Endothelial cell of umbilical vein (primary cell): Measurements from ENCODE around the gene CHRND. TPM values are rescaled to one million over a fixed set of nuclear protein-coding genes. Genes with fewer than 3 reads are reported as not detected.

Source experiments
- BruUV-seq: library from RNA; stranded (reverse); fragments of 400-500 nt; replicated peaks from 2 replicates; lab custom pipeline; 2021; lab: Mats Ljungman, UMichigan
- CTCF ChIA-PET: fragments of 300-600, 350-600 bp; sonication (Branson Sonifier 250); formaldehyde crosslinking; loops from one replicate; lab custom pipeline; 2021; ENCODE audit warnings: antibody characterized with exemption, inconsistent platforms; lab: Charles Lee
- POLR2A ChIA-PET: fragments of 300-600, 350-600 bp; sonication (Branson Sonifier 250); formaldehyde crosslinking; loops from one replicate; lab custom pipeline; 2021; ENCODE audit warnings: antibody characterized with exemption, inconsistent platforms; lab: Charles Lee
- DNase-seq: peaks from one replicate; pipeline ENCODE4 v3.0.0-alpha.2; 2011; ENCODE audit warnings: low read depth, low spot score
- FAIRE-seq: peaks from 2 replicates; lab custom pipeline; 2011; peaks lifted over from hg19 to GRCh38; lab: Jason Lieb, UNC
- H2AFZ ChIP-seq: 2 replicates; pipeline ENCODE4 v1.6.0; 2012; ENCODE audit warnings: low read depth, low read length, control low read depth, inconsistent platforms
- H3K27ac ChIP-seq: 2 replicates; pipeline ENCODE4 v1.5.1; 2011; ENCODE audit warnings: low read depth, mild to moderate bottlenecking, control low read depth, low read length, moderate library complexity; ENCODE audit not compliant: insufficient read depth
- H3K27me3 ChIP-seq, 2 experiments: 2 replicates each; pipeline versions ENCODE4 v1.6.0 to v1.6.1; 2011; ENCODE audit warnings: low read length in 2 of 2, mixed read lengths in 1 of 2; ENCODE audit not compliant: control insufficient read depth in 2 of 2, insufficient read depth in 2 of 2
- H3K36me3 ChIP-seq, 2 experiments: 2 replicates in 1 of 2; 3 replicates in 1 of 2; pipeline ENCODE4 v1.5.1; 2011; ENCODE audit warnings: low read length in 2 of 2, mild to moderate bottlenecking in 1 of 2, moderate library complexity in 1 of 2; ENCODE audit not compliant: control insufficient read depth in 2 of 2, insufficient read depth in 2 of 2; ENCODE audit errors: extremely low read depth in 1 of 2
- H3K4me1 ChIP-seq: 3 replicates; pipeline ENCODE4 v1.5.1; 2011; ENCODE audit warnings: mild to moderate bottlenecking, low read length; ENCODE audit not compliant: control insufficient read depth, insufficient read depth; ENCODE audit errors: extremely low read depth
- H3K4me2 ChIP-seq: 2 replicates; pipeline ENCODE4 v1.6.1; 2011; ENCODE audit warnings: low read length, control low read depth, mixed read lengths; ENCODE audit not compliant: insufficient read depth
- H3K4me3 ChIP-seq, 3 experiments: fragments of 200-600 bp in 1 of 3; sonication (generic), shearing (Covaris generic) in 1 of 3; replicated peaks in 1 of 3; 2 replicates each; pipeline ENCODE4 v1.5.1; 2011 to 2016; ENCODE audit warnings: control low read depth in 3 of 3, low read length in 3 of 3, mild to moderate bottlenecking in 2 of 3, inconsistent platforms in 1 of 3, low read depth in 1 of 3, moderate library complexity in 1 of 3; ENCODE audit not compliant: insufficient read depth in 1 of 3
- H3K79me2 ChIP-seq: 2 replicates; pipeline ENCODE4 v1.6.0; 2012; ENCODE audit warnings: low read length, inconsistent platforms; ENCODE audit not compliant: control insufficient read depth, insufficient read depth
- H3K9ac ChIP-seq: replicated peaks from 2 replicates; pipeline ENCODE3; 2011; ENCODE audit warnings: low read length, control low read depth; ENCODE audit not compliant: insufficient read depth; ENCODE audit errors: extremely low read depth
- H3K9me1 ChIP-seq: replicated peaks from 3 replicates; pipeline ENCODE4 v1.6.0; 2011; ENCODE audit warnings: mild to moderate bottlenecking, low read length; ENCODE audit not compliant: control insufficient read depth, insufficient read depth; ENCODE audit errors: extremely low read depth
- H3K9me3 ChIP-seq: replicated peaks from 2 replicates; pipeline ENCODE4 v1.5.1; 2012; ENCODE audit warnings: low read length, inconsistent platforms; ENCODE audit not compliant: control insufficient read depth, insufficient read depth
- H4K20me1 ChIP-seq: replicated peaks from 2 replicates; pipeline ENCODE3; 2011; ENCODE audit warnings: mild to moderate bottlenecking, low read length; ENCODE audit not compliant: control insufficient read depth, insufficient read depth; ENCODE audit errors: extremely low read depth
- EZH2 ChIP-seq: IDR thresholded peaks from 2 replicates; pipeline ENCODE4 v1.6.1; 2012; ENCODE audit warnings: borderline replicate concordance, low read depth, mild to moderate bottlenecking, moderate library complexity, low read length, inconsistent platforms; ENCODE audit not compliant: severe bottlenecking
- FOS ChIP-seq: IDR thresholded peaks from 2 replicates; pipeline ENCODE4 v1.6.1; 2011; ENCODE audit warnings: mild to moderate bottlenecking, low read length, moderate library complexity, borderline replicate concordance; ENCODE audit not compliant: insufficient read depth
- GATA2 ChIP-seq: IDR thresholded peaks from 2 replicates; pipeline ENCODE4 v1.7.0; 2011; ENCODE audit warnings: low read depth, mild to moderate bottlenecking, moderate library complexity, mixed read lengths, low read length; ENCODE audit not compliant: insufficient read length, insufficient read depth
- JUN ChIP-seq: IDR thresholded peaks from 2 replicates; pipeline ENCODE4 v1.6.1; 2011; ENCODE audit warnings: borderline replicate concordance, low read depth; ENCODE audit not compliant: insufficient read length, insufficient read depth
- MYC ChIP-seq: IDR thresholded peaks from one replicate; pipeline ENCODE4 v1.6.1; 2011; ENCODE audit warnings: mild to moderate bottlenecking, low read depth, low read length
- POLR2A ChIP-seq: IDR thresholded peaks from 2 replicates; pipeline ENCODE4 v1.6.1; 2012; ENCODE audit warnings: low read depth, mild to moderate bottlenecking, control low read depth, low read length
- POLR2AphosphoS5 ChIP-seq: IDR thresholded peaks from 2 replicates; pipeline ENCODE4 v1.6.1; 2012; ENCODE audit warnings: low read depth, mild to moderate bottlenecking, control low read depth, low read length, moderate library complexity; ENCODE audit not compliant: insufficient read depth
- dilution Hi-C: fragments of 300-500 bp; cut with MboI; formaldehyde crosslinking; loops from one replicate; pipeline ENCODE4 v1.15.0; 2019; ENCODE audit warnings: low sequenced_read_pairs; ENCODE audit not compliant: extremely low pct_ligation_motif_present
- intact Hi-C: fragments of 100-400 bp; cut with micrococcal nuclease; formaldehyde crosslinking; loops from one replicate; pipeline ENCODE4 v1.10.0; 2022
- polyA plus RNA-seq, 4 experiments: library from polyadenylated mRNA; depleted of rRNA in 3 of 4; stranded (reverse) in 3 of 4; unstranded in 1 of 4; fragments of >200 nt; gene quantifications; 2 replicates each; pipeline versions ENCODE4 v1.2.1 to v1.2.3, GENCODE V29; 2011 to 2012; ENCODE audit warnings: missing spikeins in 1 of 4
- total RNA-seq: library from RNA; stranded (reverse); gene quantifications from 2 replicates; pipeline ENCODE4 v1.2.3, GENCODE V29; 2021
- TF ChIP-seq, protein P1 (sequence below): IDR thresholded peaks from 2 replicates; pipeline ENCODE4 v1.6.1; 2011; ENCODE audit not compliant: insufficient read depth, insufficient read length
- TF ChIP-seq, protein P2 (sequence below), 2 donors: IDR thresholded peaks; 1 replicate in 1 of 2; 2 replicates in 1 of 2; pipeline ENCODE4 v1.5.1; 2011; ENCODE audit warnings: low read length in 2 of 2, mild to moderate bottlenecking in 2 of 2, moderate library complexity in 2 of 2, control low read depth in 1 of 2, inconsistent platforms in 1 of 2, low read depth in 1 of 2; ENCODE audit not compliant: insufficient read depth in 1 of 2; ENCODE audit errors: extremely low read depth in 1 of 2

The CHRND gene
- total and polyA plus RNA-seq, 2 donors (not counting 3 experiments of a cell fraction or from before 2014, with no cell fraction given), result not detected

DNA sequence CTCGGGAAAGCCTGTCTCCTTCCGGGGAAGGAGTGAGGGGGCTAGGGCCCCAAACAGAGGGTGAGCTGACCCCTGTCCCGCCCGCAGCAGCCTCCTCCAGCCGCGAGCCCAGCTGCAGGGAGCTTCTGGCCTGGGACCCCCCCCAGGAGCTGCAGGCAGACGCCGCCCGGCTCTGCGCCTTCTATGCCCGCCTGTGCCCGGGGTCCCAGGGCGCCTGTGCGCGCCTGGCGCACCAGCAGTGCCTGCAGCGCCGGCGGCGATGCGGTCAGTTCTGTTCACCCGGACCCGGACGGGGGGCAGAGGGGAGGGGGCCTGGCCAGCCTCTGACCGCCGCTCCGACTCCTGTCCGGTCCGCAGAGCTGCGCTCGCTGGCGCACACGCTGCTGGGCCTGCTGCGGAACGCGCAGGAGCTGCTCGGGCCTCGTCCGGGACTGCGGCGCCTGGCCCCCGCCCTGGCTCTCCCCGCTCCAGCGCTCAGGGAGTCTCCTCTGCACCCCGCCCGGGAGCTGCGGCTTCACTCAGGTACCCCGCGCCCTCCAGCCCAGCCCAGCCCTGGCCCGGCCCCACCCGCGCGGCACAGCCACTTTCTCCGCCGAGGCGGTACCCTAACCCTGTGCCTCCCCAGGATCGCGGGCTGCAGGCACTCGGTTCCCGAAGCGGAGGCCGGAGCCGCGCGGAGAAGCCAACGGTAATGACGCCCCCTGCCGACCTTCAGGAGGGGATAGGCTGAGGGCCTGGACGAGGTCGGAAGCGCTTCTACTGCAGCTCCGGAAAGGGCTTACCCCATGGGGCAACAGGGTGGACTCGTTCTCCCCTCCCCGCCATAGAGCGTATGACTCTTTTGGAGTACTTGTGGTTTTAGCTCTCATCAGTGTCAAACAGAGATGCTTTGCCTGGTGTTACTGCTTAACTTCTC is 2.0 kb upstream of the CHRND start:
- FAIRE-seq (peak; percentile 64), DNase-seq (peak; percentile 16)
- no TSS peak for BruUV-seq
- no peak overlapping the region for H3K27ac ChIP-seq
- CTCF ChIA-PET, result interaction anchor here (0.9 to 4.6 kb wide), 7 partner anchors 8 to 673 kb away, joined by 3 to 44 read pairs (median 4); partner anchors contain the start of genes EIF4E2 and TIGD1
- H3K27me3 ChIP-seq, result peaks cover 19 to 28% of the 10 kb centered on the region in 2 experiments
- H3K9ac ChIP-seq, result no peak overlapping the region
- H3K36me3 ChIP-seq, result no peaks in the 10 kb centered on the region
- dilution Hi-C loops, result no loop called here
- no peak overlapping the region for H3K4me2 ChIP-seq
- H4K20me1 ChIP-seq, result no peaks in the 10 kb centered on the region
- intact Hi-C loops, result loop anchor here (2.0 to 5.0 kb wide), 2 partner anchors 27 to 617 kb away; partner anchors contain the start of genes EIF4E2 and TIGD1
- no peaks in the 10 kb centered on the region for H3K4me1 ChIP-seq
- TF ChIP-seq JUN (no peak), POLR2AphosphoS5 (no peak), FOS (no peak), MYC (no peak), POLR2A (no peak), EZH2 (peak; percentile 80), GATA2 (no peak)
- TF ChIP-seq, protein P1, sequence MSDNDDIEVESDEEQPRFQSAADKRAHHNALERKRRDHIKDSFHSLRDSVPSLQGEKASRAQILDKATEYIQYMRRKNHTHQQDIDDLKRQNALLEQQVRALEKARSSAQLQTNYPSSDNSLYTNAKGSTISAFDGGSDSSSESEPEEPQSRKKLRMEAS, result no peak
- TF ChIP-seq, protein P2, sequence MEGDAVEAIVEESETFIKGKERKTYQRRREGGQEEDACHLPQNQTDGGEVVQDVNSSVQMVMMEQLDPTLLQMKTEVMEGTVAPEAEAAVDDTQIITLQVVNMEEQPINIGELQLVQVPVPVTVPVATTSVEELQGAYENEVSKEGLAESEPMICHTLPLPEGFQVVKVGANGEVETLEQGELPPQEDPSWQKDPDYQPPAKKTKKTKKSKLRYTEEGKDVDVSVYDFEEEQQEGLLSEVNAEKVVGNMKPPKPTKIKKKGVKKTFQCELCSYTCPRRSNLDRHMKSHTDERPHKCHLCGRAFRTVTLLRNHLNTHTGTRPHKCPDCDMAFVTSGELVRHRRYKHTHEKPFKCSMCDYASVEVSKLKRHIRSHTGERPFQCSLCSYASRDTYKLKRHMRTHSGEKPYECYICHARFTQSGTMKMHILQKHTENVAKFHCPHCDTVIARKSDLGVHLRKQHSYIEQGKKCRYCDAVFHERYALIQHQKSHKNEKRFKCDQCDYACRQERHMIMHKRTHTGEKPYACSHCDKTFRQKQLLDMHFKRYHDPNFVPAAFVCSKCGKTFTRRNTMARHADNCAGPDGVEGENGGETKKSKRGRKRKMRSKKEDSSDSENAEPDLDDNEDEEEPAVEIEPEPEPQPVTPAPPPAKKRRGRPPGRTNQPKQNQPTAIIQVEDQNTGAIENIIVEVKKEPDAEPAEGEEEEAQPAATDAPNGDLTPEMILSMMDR (IDR thresholded peaks at IDR 0.05; ENCODE audit: extremely low read depth in 1 of 2, insufficient read depth in 1 of 2, low read depth in 1 of 2, low read length in 2 of 2), result peak; percentile 9 to 38
- no peak overlapping the region for H2AFZ ChIP-seq
- H3K9me3 ChIP-seq, result no peaks in the 10 kb centered on the region
- POLR2A ChIA-PET, result no interaction called here
- no peak overlapping the region for H3K4me3 ChIP-seq
- H3K79me2 ChIP-seq, result no peaks in the 10 kb centered on the region
- no peaks in the 10 kb centered on the region for H3K9me1 ChIP-seq
